HepG2 (cell line): ENCODE data around the gene EPS8L3. TPM values are rescaled to one million over a fixed set of nuclear protein-coding genes. Genes with fewer than 3 reads are reported as not detected.

Source experiments
- AKNA ChIP-seq: sonication (generic); formaldehyde crosslinking; IDR thresholded peaks from 2 replicates; pipeline ENCODE4 v1.4.0; 2020; ENCODE audit warnings: missing genetic modification reagents, borderline replicate concordance
- EED ChIP-seq: sonication (generic); formaldehyde crosslinking; IDR thresholded peaks from 2 replicates; pipeline ENCODE4 v1.5.0; 2020; ENCODE audit warnings: mild to moderate bottlenecking, missing genetic modification reagents
- FOXM1 ChIP-seq: sonication (generic); formaldehyde crosslinking; IDR thresholded peaks from 2 replicates; pipeline ENCODE4 v1.5.0; 2020; ENCODE audit warnings: missing genetic modification reagents
- GATAD1 ChIP-seq: IDR thresholded peaks from 2 replicates; pipeline ENCODE4 v1.6.1; 2016; ENCODE audit warnings: missing genetic modification reagents, missing compliant biosample characterization
- GLI4 ChIP-seq: sonication (generic); formaldehyde crosslinking; IDR thresholded peaks from 2 replicates; pipeline ENCODE4 v1.5.1; 2020; ENCODE audit warnings: missing genetic modification reagents, mild to moderate bottlenecking, moderate library complexity, borderline replicate concordance
- NFE2L2 ChIP-seq: fragments of 150-350 bp; IDR thresholded peaks from 2 replicates; pipeline ENCODE4 v1.6.1; 2014; ENCODE audit warnings: low read length
- POLR2AphosphoS5 ChIP-seq: IDR thresholded peaks from 2 replicates; pipeline ENCODE4 v1.6.1; 2012; ENCODE audit warnings: low read depth, low read length
- TCF7 ChIP-seq: sonication (generic); IDR thresholded peaks from 2 replicates; pipeline ENCODE4 v1.6.1; 2016; ENCODE audit warnings: antibody characterized with exemption, low read depth
- ZNF362 ChIP-seq: sonication (generic); formaldehyde crosslinking; IDR thresholded peaks from 2 replicates; pipeline ENCODE4 v1.4.0; 2020; ENCODE audit warnings: missing genetic modification reagents, mild to moderate bottlenecking, borderline replicate concordance
- ZNF407 ChIP-seq: sonication (generic); formaldehyde crosslinking; IDR thresholded peaks from one replicate; pipeline ENCODE4 v1.5.1; 2020; ENCODE audit warnings: mild to moderate bottlenecking, missing genetic modification reagents; ENCODE audit errors: not compliant biosample characterization
- ZNF414 ChIP-seq: sonication (generic); formaldehyde crosslinking; IDR thresholded peaks from 2 replicates; pipeline ENCODE4 v1.5.0; 2020; ENCODE audit warnings: missing genetic modification reagents
- ZNF484 ChIP-seq: sonication (generic); formaldehyde crosslinking; IDR thresholded peaks from 2 replicates; pipeline ENCODE4 v1.5.1; 2020; ENCODE audit warnings: mild to moderate bottlenecking, low read depth, missing genetic modification reagents, borderline replicate concordance
- ZNF546 ChIP-seq: sonication (generic); formaldehyde crosslinking; conservative IDR thresholded peaks from 2 replicates; pipeline ENCODE4 v1.8.1; 2023; ENCODE audit warnings: mild to moderate bottlenecking, missing genetic modification reagents
- polyA plus RNA-seq, 8 experiments: library from polyadenylated mRNA; depleted of rRNA in 3 of 8; stranded (reverse) in 7 of 8; unstranded in 1 of 8; fragments of >200 nt; fragmentation: Illumina TruSeq in 4 of 8; extraction: Trizol in 4 of 8; gene quantifications; 2 replicates each; pipeline versions ENCODE4 v1.2.1 to v1.2.3, GENCODE V29; 2011 to 2016; ENCODE audit warnings: low read depth in 4 of 8, missing spikeins in 1 of 8, mixed read lengths in 1 of 8; ENCODE audit not compliant: insufficient read depth in 1 of 8
- total RNA-seq, 5 experiments: library from RNA; depleted of rRNA; stranded (reverse); fragments of >200 nt; fragmentation: Illumina TruSeq; extraction: Trizol; gene quantifications; 2 replicates each; pipeline ENCODE4 v1.2.3, GENCODE V29; 2016; ENCODE audit warnings: low read depth in 1 of 5

Gene EPS8L3
- total and polyA plus RNA-seq, 2 of the 13 experiments (the other 11 are each of a cell fraction or from before 2014, with no cell fraction given) = 18.2 to 106 TPM

- TF ChIP-seq ZNF407 (CRISPR knock-in tag) (peak; percentile 62), TCF7 (peak; percentile 57; the same call in 1 of the 2 replicates), POLR2AphosphoS5 (peak; percentile 94), EED (no peak), ZNF362 (no peak), NFE2L2 (no peak), ZNF484 (CRISPR knock-in tag) (no peak), GLI4 (CRISPR knock-in tag) (no peak), FOXM1 (CRISPR knock-in tag) (no peak), GATAD1 (CRISPR knock-in tag) (peak; percentile 39; the same call in 1 of the 2 replicates), ZNF414 (CRISPR knock-in tag) (peak; percentile 65; the same call in 1 of the 2 replicates), ZNF546 (CRISPR knock-in tag) (peak; percentile 56; the same call in 1 of the 2 replicates), AKNA (CRISPR knock-in tag) (no peak)
Observed at GRCh38 chr1:109763646-109764415, at the start of gene EPS8L3 (continued).
